Erythroblast (primary cell): Measurements from ENCODE around the gene ZNF672.

ENCODE experiments used
- GATA1 ChIP-seq: IDR thresholded peaks from 2 replicates; pipeline ENCODE4 v1.6.1; 2011; ENCODE audit warnings: low read depth, mild to moderate bottlenecking, control low read depth, low read length, moderate library complexity
- POLR2A ChIP-seq: IDR thresholded peaks from 2 replicates; pipeline ENCODE4 v1.6.1; 2011; ENCODE audit warnings: mild to moderate bottlenecking, low read length

DNA sequence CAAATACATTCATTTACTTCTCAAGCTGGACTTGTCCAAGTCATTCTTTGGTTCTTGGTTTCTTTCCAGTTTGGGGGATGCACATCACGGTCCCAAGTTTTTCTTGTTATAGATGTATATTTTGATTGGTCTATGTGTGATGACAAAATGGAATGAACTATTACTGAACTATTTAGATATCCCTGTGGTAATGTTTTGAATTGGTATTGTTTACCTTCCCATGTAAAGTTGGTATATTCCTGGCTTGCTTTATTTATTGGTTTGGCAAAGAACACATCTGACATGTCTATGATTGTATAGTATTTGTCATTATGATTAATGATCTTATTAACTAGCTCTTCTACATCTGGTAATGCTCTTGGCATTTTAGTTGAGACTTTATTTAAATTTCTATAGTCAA lies 43.2 kb downstream of the ZNF672 start:
- no peak for TF ChIP-seq POLR2A
- TF ChIP-seq GATA1, result no peak
